HL-60/S4 treated with phorbol 12-myristate 13-acetate at 8.2 ng/mL for 4 days and 3 days (cell line): Measurements from ENCODE around the gene SAFB.
"Not testable (repeated sequence)": the region's sequence is repeated elsewhere in the genome, so short reads cannot be mapped to it uniquely, and the experiment has no call there.

Experiments used
- in situ Hi-C: fragments of 300-500 bp; cut with MboI; formaldehyde crosslinking; loops from 2 replicates; pipeline ENCODE4 v1.15.0; 2022; ENCODE audit warnings: low sequenced_read_pairs

SAFB gene

DNA sequence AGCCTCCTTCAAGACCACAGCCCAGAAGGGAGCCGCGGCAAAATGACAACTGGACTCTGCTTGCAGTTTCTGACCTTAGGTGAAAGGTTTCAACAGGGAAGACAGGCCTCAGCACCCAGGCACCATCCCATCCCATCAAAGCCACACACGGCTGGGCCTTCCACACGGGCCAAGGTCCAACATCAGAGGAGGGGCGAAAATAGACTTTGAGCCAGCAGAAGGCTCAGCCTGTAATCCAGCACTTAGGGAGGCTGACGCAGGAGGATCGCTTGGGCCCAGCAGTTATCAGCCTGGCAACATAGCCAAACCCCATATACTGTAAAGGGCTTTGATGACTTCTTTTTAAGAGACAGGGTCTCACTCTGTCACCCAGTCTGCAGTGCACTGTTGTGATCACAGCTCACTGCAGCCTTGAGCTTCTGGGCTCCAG, 28.3 kb upstream of the SAFB start:
- in situ Hi-C loops: no loop called here

DNA sequence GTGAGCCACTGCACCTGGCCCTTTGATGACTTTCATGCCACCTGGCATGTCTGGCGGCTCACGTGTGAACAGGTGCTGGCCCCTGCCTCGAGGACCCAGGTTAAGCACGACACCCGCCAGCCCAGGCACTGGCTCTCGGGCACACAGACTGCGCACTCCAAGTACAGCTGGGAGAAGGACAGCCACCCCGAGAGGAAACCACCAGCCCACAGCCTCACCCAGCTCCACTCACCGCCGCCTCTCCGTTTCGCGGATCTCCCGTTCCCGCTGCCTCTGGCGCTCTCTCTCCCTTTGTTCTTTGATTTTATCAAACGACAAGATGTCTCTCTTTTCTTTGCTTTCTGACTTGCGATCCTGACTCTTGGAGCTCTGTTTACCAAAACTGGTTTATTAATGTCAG, 27.8 kb upstream of the SAFB start:
- in situ Hi-C loops: no loop called here

DNA sequence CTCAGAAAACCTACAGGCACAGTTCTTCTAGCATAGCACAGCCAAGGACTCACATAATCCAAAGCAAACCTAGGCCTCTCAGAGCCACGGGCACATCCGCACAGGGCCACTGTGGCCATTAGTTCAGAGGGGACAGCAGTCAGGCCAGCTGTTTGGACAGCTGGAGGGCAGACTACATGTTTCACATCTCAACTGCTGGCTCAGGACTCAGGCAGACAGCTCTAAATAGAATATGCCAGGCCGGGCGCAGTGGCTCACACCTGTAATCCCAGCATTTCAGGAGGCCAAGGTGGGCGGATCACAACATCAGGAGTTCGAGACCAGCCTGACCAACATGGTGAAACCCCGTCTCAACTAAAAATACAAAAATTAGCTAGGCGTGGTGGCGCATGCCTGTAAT, 27.1 kb upstream of the SAFB start:
- in situ Hi-C loops: no loop called here

DNA sequence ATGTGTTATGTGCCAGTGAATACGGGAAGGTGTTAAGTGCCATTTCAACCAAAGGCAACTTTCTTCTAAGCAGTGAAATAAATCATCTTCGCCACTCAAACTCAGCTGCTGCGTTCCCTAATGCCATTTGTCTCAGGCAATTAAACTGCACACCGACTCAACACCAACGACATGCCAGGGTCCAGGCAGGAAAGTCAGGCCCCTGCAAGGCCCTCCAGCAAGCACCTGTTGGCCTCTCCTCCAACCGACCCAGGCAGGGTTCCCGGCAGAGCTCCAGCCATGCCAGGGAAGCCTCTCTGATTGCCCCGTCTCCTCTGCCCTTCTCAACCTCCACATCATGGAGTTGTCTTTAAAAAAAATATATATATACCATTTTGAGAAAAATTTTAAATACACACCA, 22.1 kb upstream of the SAFB start:
- in situ Hi-C loops: no loop called here

DNA sequence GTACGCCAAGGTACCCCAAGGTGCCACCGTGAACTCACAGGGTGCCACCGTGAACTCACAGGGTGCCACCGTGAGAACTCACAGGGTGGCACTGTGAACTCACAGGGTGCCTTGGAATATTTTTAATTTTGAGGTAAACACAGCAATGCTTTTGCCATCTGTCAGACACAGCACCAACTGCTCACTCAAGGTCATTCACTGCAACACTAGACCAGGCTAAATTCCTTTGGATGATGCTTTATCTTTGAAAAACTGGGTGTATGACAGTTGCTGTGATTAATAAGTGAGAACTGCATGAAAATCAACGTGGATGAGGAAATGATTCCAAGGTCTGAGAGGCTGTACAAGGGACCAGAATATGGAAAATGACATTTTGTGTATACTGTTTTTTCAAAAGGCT, 19.3 kb upstream of the SAFB start:
- in situ Hi-C loops: no loop called here

DNA sequence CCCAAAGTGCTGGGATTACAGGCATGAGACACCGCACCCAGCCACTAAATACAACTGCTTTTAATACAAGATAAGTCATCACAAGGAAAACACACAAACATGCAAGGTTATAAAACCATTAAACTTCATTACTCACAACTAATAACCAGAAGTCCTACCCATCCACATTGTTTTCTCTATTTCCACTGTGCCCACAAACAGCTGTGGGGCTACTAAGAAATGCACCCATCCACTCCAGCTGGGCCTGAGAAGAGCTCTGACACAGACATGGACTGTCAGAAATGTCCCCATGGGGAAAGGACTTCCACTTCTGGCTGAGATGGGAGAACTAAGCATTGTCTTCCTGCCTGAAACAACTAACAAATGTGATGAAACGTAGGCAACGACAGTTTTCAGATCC, 17.5 kb upstream of the SAFB start:
- in situ Hi-C loops: no loop called here

DNA sequence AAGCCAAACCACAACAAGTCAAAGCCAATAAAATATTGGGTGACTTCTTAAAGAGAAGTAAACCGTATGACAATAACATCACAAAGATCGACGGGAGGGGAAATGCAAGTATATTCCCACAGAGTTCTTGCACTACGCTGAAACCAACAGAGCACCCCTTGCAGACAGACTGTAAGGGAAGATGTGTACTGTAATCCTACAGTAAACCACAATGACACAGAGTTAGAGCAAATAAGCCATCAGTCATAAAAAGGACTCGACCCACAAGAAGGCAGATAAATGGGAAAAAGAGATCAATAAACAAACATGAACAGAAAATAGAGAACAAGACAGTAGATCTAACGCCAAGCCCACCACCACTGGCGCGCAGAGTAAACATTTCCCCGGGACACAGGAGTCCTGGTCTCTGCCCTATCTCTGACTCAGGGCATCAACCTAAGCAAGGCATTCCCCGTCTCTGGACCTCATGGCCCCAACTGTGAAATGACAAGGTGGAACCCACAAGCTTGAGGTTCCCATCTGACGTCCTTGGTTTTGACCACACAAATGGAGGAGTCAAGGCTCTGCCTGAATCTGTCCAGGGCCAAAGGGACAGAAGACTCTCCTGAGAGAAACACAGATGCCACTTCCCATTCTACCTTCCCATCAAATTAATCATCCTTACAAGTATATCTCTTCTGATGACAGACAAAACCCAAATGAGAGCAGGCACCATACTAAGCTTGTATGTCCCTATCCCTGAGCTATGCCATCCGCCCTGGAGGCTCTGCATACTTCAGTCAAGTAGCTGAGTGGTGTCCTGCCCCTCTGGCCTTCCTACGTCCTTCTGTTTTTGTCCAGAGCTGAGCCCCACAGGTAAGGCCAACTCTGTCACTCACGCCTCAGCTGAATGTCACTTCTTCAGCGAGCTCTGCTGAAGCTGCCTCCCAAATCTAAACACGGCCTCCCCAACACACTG, 15.3 kb upstream of the SAFB start:
- in situ Hi-C loops: no loop called here

DNA sequence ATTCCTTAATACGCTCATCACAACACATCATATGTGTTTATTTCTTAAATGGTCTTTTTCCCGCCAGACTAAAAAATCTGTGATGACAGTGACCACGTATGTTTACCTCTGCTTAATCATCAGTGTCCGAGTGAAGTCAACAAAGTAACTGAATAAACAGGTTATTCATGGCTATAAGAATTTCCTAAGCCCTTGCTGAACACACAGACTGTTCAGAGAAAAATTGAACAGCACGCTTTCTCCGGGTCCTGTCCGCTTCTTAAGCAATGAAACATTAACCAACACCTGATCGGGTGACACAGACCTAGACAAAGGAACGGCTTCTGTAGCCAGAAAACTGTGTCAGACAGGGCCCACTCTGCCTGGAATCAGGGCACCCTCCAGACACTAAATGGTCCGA, 14.6 kb upstream of the SAFB start:
- in situ Hi-C loops: no loop called here

DNA sequence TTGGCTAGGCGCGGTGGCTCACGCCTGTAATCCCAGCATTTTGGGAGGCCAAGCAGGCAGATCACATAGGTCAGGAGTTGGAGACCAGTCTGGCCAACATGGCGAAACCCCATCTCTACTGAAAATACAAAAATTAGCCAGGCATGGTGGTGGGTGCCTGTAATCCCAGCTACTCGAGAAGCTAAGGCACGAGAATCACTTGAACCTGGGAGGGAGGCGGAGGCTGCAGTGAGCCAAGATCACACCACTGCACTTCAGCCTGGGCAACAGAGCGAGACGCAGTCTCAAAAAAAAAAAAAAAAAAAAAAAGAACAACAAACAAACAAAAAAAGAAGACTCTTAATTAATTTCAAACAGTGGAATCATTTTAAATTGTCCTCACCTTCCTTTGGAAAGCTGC, 14.1 kb upstream of the SAFB start:
- in situ Hi-C loops: not testable (repeated sequence)

DNA sequence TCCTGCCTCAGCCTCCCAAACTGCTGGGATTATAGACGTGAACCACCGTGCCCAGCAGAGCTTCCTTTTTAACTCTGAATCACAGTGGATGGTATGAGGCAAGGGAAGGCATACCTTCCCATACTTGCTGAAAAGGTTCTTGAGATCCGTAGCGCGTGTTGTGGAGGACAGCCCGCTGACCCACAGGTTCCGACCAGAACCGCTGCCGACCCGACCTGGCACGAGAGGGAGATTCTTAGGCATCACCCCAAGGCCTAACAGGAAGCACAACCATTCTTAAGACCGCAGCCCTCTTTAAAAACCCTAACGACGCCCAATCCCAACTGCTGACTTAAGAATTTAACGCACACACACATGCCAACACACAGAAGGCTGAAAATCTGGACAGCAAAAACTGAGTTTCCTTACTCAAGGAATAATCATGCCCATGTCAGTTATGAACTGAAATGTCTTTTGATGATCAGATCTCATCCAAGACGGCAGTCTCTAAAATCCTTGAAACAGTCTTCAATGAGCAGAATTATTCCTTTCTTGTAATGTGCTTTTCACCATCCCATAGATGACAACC, 12.9 kb upstream of the SAFB start:
- in situ Hi-C loops: no loop called here

DNA sequence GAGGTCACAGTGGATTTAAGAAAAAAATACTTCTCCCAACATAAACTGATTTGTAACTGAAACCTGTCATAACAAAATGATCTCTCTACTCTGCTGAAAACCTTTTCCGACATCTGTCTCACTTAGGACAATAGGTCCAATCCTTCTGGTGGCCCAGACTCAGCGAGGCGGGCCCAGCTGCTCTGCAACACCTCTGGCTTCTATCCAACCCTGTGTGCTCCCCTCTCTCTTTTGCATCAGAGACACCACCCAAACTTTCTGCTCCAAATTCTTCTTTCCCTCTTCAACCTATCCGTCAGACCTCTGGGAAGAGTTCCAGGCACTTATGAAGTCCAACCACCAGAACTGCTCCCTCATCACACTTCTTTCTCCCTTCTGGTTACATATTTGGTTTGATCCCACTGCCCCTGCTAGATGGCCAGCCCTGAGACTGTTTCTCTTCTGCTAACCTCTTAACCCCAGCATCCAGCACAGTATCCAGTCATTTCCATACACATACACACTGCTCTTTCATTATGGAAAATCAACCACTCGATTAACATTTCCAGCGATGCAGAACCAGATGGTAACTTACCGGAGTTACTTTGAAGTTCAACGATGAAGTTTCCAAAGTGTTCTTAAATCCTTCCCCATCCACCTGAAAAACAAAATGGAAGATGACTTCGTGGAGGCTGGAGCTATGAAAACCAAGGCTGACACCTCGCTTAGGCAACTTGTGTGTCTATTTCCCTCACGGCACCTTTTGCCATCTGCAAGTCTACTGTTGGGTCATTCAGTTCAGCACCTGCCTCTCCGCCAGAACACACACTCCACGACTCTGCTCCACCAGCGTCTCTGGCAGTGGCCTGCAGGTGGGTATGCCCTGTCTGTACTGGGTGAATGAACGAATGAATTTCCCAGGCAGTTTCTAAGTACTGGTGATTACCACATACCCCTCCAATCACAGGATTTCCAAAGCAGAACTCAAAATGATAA, 9.7 kb upstream of the SAFB start:
- in situ Hi-C loops: no loop called here

DNA sequence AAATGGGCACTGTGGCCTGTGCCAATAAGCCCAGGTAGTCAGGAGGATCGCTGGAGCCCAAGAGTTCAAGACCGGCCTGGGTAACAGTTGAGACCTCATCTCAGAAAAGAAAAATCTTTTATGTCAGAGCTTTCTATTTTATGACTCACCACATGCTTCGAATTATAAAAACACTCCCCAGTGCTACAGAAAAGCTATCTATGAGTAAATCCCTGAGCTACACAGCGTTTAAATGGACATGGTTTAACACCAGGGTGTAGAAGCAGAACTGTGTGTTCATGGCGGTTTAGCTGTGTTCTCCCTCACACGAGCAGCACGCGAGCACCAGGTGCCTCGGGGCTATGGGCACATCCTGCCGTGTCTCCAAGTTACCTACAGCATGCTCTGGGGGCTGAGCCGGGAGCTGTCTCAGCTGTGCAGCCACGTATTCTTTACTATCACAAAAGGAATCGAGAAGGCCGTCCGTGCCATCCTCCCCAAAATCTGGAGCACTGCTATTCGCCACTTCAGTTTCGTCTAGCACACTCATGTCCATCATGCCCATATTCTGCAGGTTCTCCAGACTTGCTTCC, 7.0 kb upstream of the SAFB start:
- in situ Hi-C loops: no loop called here

DNA sequence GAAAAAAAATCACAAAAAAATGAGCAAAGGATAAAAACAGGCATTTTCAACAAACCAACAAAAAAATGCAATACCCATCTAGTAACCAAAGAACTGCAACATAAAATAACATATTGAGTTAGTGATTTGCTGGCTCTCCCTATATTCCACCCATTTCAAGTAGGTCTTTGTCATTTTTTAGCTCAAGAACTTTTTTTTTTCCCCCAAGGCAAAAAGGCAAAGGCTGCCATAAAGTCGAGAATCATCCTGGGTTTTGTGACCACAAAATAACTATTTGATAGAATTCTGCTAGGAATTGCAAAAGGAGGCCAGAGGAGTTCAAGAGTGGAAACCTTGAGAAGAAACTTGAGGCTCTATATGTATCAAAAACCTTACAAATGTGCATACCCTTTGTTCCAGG, 5.8 kb upstream of the SAFB start:
- in situ Hi-C loops: no loop called here

DNA sequence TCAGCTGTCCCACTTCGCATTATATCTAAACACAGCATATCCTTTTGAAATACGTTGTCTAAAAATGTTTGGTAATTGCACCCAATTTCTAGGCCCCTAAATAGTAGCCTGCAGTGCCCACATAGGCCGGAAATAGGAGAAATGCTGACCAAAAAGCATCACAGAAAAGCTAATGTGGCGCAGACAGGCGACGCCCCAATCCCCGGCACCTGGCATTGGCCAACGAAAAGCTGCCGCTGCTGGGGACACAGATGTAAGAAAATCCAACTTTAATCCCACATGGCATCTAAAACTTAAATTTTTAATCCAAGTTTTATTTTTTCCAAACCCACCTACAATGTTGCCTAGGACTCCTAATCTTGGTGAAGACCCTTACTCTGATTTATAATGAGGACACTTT, 4.3 kb upstream of the SAFB start:
- in situ Hi-C loops: no loop called here

DNA sequence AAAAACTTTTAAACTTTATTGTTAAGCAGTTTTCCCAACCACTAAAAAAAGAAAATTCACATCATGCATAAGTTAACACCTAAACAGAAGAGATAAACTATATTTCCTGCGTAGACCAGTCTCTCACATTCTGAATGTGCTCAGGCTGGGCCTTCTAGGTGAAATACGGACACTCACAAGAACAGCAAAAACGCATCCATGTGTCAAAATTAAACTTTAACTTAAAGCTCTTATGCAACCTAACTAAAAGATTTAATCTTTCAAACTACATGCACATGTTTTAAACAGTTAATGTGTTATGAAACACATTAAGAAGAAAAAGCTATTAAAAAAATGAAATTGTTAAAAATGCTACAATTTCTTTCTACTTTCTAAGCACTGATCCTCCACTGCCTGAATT, 2.9 kb upstream of the SAFB start:
- in situ Hi-C loops: no loop called here

DNA sequence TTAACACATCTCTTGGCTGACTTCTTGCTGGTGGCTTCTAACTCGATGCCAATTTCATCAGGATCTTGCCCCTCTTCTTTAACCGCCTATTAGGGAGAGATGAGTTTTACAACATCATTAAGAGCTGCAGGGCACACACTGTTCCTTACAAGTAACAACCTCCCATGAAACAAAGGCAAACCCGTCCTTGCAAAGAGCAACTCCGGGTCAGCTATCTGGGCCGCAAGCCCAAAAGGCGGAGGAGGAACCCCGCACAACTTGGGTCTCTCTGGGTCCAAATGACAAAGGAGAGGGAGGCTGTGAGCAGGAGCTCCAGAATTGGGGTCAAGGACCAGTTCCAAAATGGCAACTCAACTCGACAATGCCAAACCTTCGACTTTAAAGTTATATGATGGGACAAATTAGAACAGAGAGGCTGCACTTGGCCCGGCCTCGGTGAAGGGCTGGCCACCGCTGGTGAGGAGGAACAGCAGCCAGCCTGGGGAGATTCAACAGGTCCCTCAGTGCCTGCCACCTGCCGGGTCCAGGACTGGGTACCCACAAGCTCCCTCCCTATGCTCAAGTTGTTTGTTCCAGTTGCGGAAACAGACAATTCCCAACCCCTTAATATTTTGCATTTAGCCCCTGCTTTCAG, 1.5 kb upstream of the SAFB start:
- in situ Hi-C loops: no loop called here

DNA sequence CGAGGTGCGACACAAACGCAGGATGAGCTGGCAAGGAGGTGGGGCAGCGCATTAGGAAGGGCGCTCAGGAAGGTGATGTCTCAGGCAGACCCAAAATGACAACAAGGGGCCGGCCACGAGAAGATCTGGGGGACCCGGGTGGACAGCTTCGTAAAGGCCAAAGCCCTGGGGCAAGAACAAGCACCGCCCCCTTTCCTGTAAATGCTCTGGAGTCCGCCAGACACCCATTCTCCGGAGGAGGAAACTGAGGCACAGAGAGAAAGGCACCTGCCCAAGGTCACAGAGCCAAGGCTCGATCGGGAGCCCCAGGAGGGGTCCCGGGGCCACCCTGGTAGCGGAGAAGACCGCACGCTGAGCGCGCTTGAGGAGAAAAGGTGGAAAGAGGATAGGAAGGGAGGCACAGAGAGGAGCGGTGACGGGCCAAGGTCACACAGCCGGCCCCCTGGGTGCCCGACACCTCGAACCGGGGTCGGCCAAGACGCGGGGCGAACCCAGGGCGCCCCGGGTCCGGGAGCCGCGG, 878 bp upstream of the SAFB start:
- in situ Hi-C loops: no loop called here

DNA sequence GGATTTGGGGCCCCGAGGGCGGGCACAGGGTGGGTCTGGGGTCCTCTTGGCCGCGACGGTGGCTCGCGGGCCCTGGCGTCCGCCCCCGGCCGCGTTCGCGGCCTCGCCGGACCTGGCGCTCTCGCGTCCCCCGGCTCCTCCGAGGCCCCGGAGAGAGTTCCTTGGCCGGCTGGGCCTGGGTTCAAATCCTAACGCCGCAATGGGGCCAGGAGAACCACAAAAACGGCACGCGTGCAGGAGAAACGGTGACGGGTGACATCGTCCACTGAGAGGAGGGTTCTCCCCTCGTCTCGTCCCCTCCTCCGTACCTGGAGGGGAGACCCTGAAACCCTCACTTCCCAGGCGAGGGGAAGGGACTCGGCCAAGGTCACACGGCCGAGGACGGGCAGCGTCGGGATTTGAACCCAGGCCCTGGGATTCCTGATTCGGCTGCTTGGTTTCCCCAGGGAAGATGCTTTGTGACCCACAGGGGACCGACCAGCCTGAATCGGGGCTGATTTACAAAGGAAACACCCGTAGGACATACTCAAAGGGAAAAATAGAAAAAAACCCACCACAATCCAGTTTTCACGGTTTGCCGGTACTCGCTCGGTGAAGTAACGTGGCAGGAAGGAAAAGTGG, 624 bp downstream of the SAFB start:
- in situ Hi-C loops: no loop called here

DNA sequence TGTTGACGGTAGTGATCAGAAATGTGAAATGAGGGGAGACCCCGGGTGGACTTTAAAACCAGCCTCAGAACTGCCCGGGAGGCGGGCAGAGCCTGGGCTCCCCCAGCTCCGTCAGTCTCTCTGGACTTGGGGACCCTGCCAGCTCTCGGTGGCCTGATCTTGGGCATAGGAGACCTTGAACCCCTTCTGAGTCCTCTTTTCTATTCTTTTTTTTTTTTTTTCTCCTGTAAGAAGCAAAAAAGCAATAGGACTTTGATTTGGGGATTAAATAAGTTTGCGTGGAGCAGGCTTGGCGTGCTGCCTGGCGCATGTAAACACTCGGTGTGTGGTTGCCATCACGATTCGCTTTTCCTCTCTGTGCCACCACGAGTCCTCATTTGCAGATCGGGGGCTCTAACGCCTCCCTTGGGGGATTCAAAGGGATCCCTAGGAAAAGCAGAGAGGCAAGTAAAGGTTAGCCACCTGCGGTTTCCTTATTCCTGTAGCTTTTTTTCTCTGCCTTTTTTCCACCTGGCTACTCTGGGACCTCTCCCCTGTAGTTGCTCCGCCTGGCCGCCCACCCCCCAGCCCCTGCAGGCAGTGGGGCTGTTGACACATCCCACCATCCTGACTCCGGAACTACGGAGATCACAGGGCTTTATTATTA, 1.3 kb downstream of the SAFB start:
- in situ Hi-C loops: no loop called here
